Breast epithelium (tissue), 4 donors: ENCODE data around the gene PEX16. TPM values are rescaled to one million over a fixed set of nuclear protein-coding genes. Genes with fewer than 3 reads are reported as not detected.

Experiments
- DNase-seq, 2 donors: peaks; one replicate each; pipeline ENCODE4 v3.0.0-alpha.2; 2019; ENCODE audit warnings: low spot score in 2 of 2
- H3K27ac ChIP-seq, 2 donors: fragments of 200-600 bp; sonication (generic) in 1 of 2; one replicate each; pipeline ENCODE4 v1.5.1; 2016 to 2019; ENCODE audit warnings: mild to moderate bottlenecking in 1 of 2
- H3K27me3 ChIP-seq, 2 donors: fragments of 200-600 bp; sonication (generic) in 1 of 2; one replicate each; pipeline versions ENCODE4 v1.5.1 to v1.6.0; 2017 to 2019; ENCODE audit warnings: control low read depth in 1 of 2, mild to moderate bottlenecking in 1 of 2
- H3K36me3 ChIP-seq: fragments of 200-600 bp; one replicate; pipeline ENCODE4 v1.5.1; 2019
- H3K4me1 ChIP-seq, 2 donors: fragments of 200-600 bp; sonication (generic); one replicate each; pipeline ENCODE4 v1.5.1; 2016 to 2019; ENCODE audit warnings: control low read depth in 1 of 2
- H3K4me3 ChIP-seq, 3 donors: fragments of 200-600 bp; sonication (generic); 1 replicate in 2 of 3; 2 replicates in 1 of 3; pipeline ENCODE4 v1.5.1; 2016 to 2019; ENCODE audit warnings: mild to moderate bottlenecking in 3 of 3, moderate library complexity in 2 of 3
- H3K9me3 ChIP-seq, 2 donors: fragments of 200-600 bp; sonication (generic) in 1 of 2; one replicate each; pipeline ENCODE4 v1.5.1; 2016 to 2019; ENCODE audit warnings: control low read depth in 1 of 2
- POLR2A ChIP-seq: fragments of 450-650 bp; IDR thresholded peaks from one replicate; pipeline ENCODE4 v1.6.1; 2016; ENCODE audit warnings: antibody characterized with exemption, mild to moderate bottlenecking, moderate library complexity
- POLR2AphosphoS5 ChIP-seq, 3 donors: sonication (generic); formaldehyde crosslinking; IDR thresholded peaks; one replicate each; pipeline ENCODE4 v1.6.1; 2017; ENCODE audit warnings: antibody characterized with exemption in 3 of 3
- intact Hi-C: fragments of 100-400 bp; cut with DNase I; formaldehyde crosslinking; loops from one replicate; pipeline ENCODE4 v1.15.1; 2023; ENCODE audit warnings: low total_unique reads
- total RNA-seq, 3 donors: library from RNA; depleted of rRNA; stranded (reverse); fragments of >200 nt; gene quantifications; one replicate each; pipeline ENCODE4 v1.1.0, GENCODE V29; 2016
- TF ChIP-seq, protein P1 (sequence below), 3 donors: fragments of 450-650 bp; IDR thresholded peaks; one replicate each; pipeline ENCODE4 v1.5.1; 2016 to 2017; ENCODE audit warnings: antibody characterized with exemption in 3 of 3, mild to moderate bottlenecking in 3 of 3, moderate library complexity in 3 of 3

PEX16 gene
- total RNA-seq, 3 donors from 2014 or later: 22.1 to 32.8 (median 25.6) TPM

DNA sequence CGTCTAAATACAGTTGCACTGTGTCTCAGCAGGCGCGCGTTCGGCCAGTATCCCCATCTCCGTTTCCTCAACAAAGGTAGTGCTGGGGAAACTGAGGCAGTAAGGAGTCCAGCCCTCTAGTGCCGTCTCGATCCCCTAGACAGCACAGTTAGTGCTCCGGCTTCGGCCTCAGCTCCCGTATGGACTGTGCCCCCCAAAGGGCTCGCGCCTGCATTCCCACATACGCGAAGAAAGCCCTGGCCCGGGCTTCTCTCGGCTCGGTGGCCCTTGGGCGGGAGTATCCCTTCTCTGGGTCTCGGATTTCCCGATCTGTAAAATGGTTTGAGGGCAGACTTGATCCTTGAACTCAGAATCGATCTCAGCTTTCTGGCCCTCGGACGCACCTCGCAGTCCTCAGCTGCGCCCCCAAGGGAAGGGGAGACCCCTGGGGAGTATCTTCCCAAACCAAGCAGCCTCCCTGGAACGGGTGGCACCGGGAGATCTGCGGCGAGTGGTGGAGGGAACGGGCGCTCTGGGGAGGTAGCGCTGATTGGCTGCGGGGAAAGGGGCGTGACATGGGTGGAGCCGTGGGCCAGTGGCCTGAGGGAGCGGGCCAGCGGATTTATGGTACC, 759 bp upstream of the PEX16 start:
- TF ChIP-seq, protein P1, sequence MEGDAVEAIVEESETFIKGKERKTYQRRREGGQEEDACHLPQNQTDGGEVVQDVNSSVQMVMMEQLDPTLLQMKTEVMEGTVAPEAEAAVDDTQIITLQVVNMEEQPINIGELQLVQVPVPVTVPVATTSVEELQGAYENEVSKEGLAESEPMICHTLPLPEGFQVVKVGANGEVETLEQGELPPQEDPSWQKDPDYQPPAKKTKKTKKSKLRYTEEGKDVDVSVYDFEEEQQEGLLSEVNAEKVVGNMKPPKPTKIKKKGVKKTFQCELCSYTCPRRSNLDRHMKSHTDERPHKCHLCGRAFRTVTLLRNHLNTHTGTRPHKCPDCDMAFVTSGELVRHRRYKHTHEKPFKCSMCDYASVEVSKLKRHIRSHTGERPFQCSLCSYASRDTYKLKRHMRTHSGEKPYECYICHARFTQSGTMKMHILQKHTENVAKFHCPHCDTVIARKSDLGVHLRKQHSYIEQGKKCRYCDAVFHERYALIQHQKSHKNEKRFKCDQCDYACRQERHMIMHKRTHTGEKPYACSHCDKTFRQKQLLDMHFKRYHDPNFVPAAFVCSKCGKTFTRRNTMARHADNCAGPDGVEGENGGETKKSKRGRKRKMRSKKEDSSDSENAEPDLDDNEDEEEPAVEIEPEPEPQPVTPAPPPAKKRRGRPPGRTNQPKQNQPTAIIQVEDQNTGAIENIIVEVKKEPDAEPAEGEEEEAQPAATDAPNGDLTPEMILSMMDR (IDR thresholded peaks at IDR 0.05): no peak
- TF ChIP-seq POLR2AphosphoS5 (IDR thresholded peaks at IDR 0.05) (peak; percentile 19 to 66 (median 51)), POLR2A (peak; percentile 21)
- H3K36me3 ChIP-seq: peaks cover 9% of the 10 kb centered on the region
- no peaks in the 10 kb centered on the region for H3K9me3 ChIP-seq
- H3K4me1 ChIP-seq: peaks cover 0 to 19% of the 10 kb centered on the region in 2 donors
- intact Hi-C loops: no loop called here
- DNase-seq: peak; percentile 50 to 77
- H3K27me3 ChIP-seq: no peaks in the 10 kb centered on the region
- peak overlapping the region; percentile 93 to 98 for H3K27ac ChIP-seq
- peak overlapping the region; percentile 96 to 100 (median 98) for H3K4me3 ChIP-seq

DNA sequence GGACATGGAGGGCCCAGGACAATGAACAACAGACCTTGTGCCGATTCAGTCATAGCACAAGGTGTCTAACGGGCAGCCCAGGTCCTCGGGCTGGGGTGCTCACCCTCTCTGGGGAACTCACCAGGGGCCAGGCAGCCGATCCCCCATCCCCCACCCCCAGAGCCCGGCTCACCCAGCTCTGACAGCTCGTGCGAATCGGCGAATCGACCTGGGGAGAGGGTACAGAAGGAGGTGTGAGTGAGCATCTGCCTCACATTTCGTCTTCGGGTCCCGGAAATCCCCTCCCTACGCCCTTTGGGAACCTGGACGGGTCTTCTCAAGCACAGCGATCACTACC, 423 bp downstream of the PEX16 start:
- peaks cover 0 to 19% of the 10 kb centered on the region in 2 donors for H3K4me1 ChIP-seq
- DNase-seq: no peak
- intact Hi-C loops: no loop called here
- H3K36me3 ChIP-seq: peaks cover 9% of the 10 kb centered on the region
- H3K27me3 ChIP-seq: no peaks in the 10 kb centered on the region
- peak overlapping the region; percentile 96 to 100 (median 98) for H3K4me3 ChIP-seq
- H3K27ac ChIP-seq: peak overlapping the region; percentile 93 to 98
- H3K9me3 ChIP-seq: no peaks in the 10 kb centered on the region
- TF ChIP-seq POLR2AphosphoS5 (IDR thresholded peaks at IDR 0.05): no peak
- TF ChIP-seq, protein P1 (IDR thresholded peaks at IDR 0.05): no peak

DNA sequence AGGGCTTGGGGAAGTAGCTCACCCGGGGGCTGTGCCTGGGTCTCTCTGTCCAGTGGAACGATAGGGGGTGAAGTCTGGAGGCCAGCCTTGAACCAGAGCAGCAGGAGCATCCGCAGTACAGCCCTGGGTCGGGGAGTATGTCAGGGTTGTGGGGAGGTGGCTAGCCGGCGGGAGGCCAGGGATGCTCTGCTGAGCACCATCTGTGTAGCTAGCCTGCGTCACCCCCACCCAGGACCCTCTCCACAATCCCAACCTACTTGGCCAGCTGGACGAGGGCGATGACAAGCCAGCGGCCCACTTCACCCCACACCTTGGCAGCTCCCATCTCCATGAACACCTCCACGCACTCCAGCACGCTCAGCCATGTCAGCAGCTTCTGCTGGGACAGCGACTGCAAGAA, 2.2 kb downstream of the PEX16 start:
- intact Hi-C loops: no loop called here
- Histone ChIP-seq H3K27me3 (no peaks in the 10 kb centered on the region), H3K27ac (no peak overlapping the region), H3K4me3 (no peak overlapping the region), H3K4me1 (peaks cover 0 to 10% of the 10 kb centered on the region in 2 donors), H3K36me3 (peaks cover 9% of the 10 kb centered on the region), H3K9me3 (no peaks in the 10 kb centered on the region)
- TF ChIP-seq, protein P1 (IDR thresholded peaks at IDR 0.05): no peak
- TF ChIP-seq POLR2A (no peak), POLR2AphosphoS5 (IDR thresholded peaks at IDR 0.05) (no peak)
- no peak for DNase-seq

- TF ChIP-seq, protein P1 (IDR thresholded peaks at IDR 0.05): no peak
- TF ChIP-seq POLR2AphosphoS5 (IDR thresholded peaks at IDR 0.05) (no peak), POLR2A (no peak)
- no peak overlapping the region for H3K27ac ChIP-seq
- no peak for DNase-seq
- intact Hi-C loops: no loop called here
- no peaks in the 10 kb centered on the region for H3K9me3 ChIP-seq
- H3K27me3 ChIP-seq: no peaks in the 10 kb centered on the region
- peaks cover 0 to 6% of the 10 kb centered on the region in 2 donors for H3K4me1 ChIP-seq
- no peak overlapping the region for H3K4me3 ChIP-seq
- peaks cover 9% of the 10 kb centered on the region for H3K36me3 ChIP-seq
Observed at GRCh38 chr11:45913942-45914635, 3.6 kb downstream of the PEX16 start.

GRCh38 chr11:45913514-45913913, 4.2 kb downstream of the PEX16 start:
- H3K4me3 ChIP-seq: no peak overlapping the region
- peaks cover 0 to 6% of the 10 kb centered on the region in 2 donors for H3K4me1 ChIP-seq
- DNase-seq: no peak
- no peaks in the 10 kb centered on the region for H3K27me3 ChIP-seq
- H3K27ac ChIP-seq: no peak overlapping the region
- TF ChIP-seq POLR2A (no peak), POLR2AphosphoS5 (IDR thresholded peaks at IDR 0.05) (no peak)
- TF ChIP-seq, protein P1 (IDR thresholded peaks at IDR 0.05): no peak
- intact Hi-C loops: no loop called here
- no peaks in the 10 kb centered on the region for H3K9me3 ChIP-seq
- H3K36me3 ChIP-seq: peaks cover 9% of the 10 kb centered on the region
